GM19240 (cell line): ENCODE data around the gene FOXD3.

ENCODE experiments used
- DNase-seq: peaks from one replicate; pipeline ENCODE4 v3.0.0; 2011; ENCODE audit warnings: low spot score; ENCODE audit not compliant: insufficient read length

Gene FOXD3

GRCh38 chr1:63362073-63362472 lies 39.7 kb downstream of the FOXD3 start:
- DNase-seq = no peak

- DNase-seq = no peak
Measured at GRCh38 chr1:63362578-63362977, 40.2 kb downstream of the FOXD3 start.

GRCh38 chr1:63363014-63363413 lies 40.6 kb downstream of the FOXD3 start:
- DNase-seq = no peak

- DNase-seq = no peak
Measured at GRCh38 chr1:63366908-63367214, 44.5 kb downstream of the FOXD3 start.

GRCh38 chr1:63367215-63368103 lies 45.1 kb downstream of the FOXD3 start, which contains the start of gene ALG6:
Gene ALG6, plus strand, starts transcription at chr1:63367627. Its CDS starts 3,351 bp downstream, at chr1:63370978.
- DNase-seq = peak; percentile 94

- no peak for DNase-seq
Measured at GRCh38 chr1:63368131-63368530, 45.8 kb downstream of the FOXD3 start.
